ENCODE results near the gene OR52W1.

GRCh38 chr11:6248248-6248647 is 49.2 kb downstream of the OR52W1 start:
- TF ChIP-seq CTCF (IDR thresholded peaks at IDR 0.05) (no peak), POLR2A (IDR thresholded peaks at IDR 0.05) (no peak)

Measured in lower leg skin (tissue), 3 donors.